Fibroblast of skin of back (primary cell): ENCODE measurements around the gene ACTA2. TPM values are rescaled to one million over a fixed set of nuclear protein-coding genes. Genes with fewer than 3 reads are reported as not detected.

Experiments used
- DNase-seq: peaks from one replicate; pipeline ENCODE4 v3.0.0-alpha.2; 2013
- polyA plus RNA-seq, 2 experiments: library from polyadenylated mRNA; unstranded; fragments of 120-200 nt; gene quantifications; one replicate each; pipeline ENCODE4 v1.2.1, GENCODE V29; 2013; ENCODE audit not compliant: insufficient read length in 2 of 2

Gene ACTA2
- polyA plus RNA-seq (2013, experiment 1 of 2; ENCODE audit: insufficient read length) = 4,381 TPM
- polyA plus RNA-seq (2013, experiment 2 of 2; ENCODE audit: insufficient read length) = 10,286 TPM

DNA sequence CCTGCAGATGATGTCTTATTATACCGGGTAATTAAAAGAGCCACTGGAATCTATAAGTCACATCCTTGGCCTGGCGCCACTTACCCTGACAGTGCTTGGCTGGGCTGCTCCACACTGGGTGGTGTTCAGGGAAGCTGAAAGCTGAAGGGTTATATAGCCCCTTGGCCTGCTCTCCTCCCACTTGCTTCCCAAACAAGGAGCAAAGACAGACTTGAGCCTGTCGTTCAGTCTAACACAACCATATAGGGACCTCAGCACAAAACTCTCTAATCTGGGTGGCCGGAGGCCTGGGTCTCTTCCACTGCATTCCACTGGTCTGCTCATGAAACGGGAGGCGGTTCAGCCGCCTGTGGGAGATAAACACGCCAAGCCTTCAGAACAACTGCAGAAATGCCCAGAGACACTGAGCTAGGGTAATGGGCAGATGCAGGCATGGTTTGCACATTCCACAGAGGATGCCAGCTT, at the start of gene ACTA2:
ACTA2 (minus strand) TSS at position 127 of the 465 bp plus-strand sequence. CDS start 3,843 bp downstream, outside the sequence.
- peak; percentile 98 for DNase-seq

DNA sequence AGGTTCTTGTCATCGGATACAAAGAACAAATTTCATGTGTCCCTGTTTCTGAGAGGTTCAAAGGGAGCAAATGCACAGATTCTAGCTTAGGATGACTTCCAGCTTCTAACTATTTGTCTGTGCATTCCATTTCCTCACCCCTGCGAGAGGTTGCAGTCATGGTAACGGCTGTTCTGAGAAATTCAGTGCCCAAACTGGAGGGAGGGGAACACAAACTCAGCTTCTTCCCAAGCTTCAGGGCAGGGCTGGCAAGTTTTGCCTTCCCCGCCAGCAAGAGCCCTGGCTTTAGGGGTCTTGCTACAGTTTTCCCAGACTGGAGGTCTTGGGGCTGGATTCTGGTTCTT, 49.1 kb upstream of the ACTA2 start:
- DNase-seq = peak; percentile 36

DNA sequence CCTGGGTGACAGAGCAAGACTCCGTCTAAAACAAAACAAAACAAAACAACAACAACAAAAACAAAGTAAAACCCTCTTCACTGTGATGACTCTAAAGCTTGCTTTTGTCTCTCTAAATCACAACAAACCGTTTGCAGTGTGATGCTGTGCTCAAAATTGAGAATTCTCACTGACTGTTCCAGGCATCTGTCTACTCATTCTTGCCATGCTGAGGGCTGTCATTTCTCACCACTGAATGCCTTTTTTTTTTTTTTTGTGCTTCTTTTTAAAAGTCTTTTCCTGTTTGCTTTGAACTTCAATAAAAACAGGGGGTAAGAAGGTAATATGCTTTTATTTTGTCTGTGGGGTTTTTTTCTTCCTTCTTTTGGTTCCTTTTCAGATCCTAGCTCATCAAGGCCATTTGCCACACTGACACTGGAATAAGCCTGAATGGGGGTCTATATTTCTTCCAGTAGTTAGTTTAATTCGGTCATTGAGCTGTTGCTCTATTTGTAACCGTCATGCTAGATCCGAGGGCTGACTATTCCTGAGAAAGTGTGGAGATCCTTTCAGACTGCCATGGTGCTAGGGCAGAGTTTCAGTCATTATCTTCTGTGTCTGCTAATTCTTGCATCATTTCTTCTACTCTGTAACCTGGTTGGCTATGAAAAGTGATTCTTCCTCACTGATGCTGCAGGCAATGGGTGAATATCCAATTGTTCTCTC, 48.6 kb upstream of the ACTA2 start:
- DNase-seq = no peak

DNA sequence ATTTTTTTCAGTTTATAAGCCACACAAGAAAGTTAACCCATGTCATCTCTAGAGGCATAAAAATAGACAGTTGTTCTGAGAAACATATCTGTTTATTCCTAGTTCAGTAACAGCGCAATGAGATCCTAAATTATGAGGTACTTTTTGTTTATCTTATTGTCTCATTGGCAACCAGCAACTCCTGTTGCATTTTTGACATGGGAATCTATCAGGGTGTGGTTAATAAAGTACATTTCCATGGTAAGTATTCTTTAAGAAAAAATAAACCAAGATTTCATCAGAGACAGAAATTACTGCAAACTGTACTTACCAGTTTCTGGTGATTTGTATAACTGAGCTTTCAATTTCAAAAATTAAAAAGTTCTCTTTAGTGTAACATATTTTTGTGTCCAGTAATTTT, 47.1 kb upstream of the ACTA2 start:
- DNase-seq = no peak

DNA sequence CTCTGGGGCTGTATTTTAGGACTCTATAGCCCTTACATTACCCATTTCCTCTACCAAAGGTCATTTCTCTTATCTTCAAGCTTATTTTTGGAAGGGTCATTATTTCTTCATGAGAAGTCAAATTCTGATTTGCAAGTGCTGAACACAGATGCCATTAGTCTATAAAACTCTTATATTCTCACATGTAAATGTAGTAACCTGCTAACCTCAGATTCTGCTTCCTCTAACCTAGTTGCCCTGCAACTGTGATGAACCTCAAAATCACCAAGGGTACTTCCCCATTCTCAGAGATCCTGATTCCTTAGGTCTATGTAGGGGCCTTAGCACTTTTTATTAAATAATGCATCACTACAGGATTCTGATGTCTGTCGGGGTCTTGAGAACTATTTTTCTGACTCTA, 44.4 kb upstream of the ACTA2 start:
- no peak for DNase-seq

DNA sequence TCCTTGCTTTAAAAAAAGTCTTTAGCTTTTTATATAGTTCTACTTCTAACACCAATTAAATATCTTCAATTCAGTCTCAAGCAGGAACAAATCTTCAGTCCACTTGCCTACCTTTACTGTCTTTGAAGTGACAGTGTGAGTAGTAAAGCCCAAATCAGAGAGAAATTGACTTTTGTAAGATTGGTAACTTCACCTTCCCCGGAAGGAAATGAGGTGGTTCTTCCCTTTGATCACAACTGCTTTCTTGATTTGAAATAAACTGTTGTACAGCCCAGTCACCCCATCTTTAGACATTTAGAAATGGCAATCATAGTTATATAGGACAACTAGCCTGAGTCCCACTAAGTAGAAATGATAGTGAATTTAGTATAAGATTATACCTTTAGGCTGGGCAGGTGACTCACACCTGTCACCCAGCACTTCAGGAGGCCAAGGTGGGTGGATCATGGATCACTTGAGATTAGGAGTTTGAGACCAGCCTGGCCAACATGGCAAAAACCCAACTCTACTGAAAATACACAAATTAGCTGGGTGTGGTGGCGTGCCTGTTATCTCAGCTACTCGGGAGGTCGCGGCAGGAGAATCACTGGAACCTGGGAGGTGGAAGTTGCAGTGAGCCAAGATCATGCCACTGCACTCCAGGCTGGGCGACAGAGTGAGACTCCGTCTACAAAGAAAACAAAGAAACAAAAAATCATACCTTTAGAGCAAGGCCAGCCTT, 42.7 kb upstream of the ACTA2 start:
- no peak for DNase-seq

DNA sequence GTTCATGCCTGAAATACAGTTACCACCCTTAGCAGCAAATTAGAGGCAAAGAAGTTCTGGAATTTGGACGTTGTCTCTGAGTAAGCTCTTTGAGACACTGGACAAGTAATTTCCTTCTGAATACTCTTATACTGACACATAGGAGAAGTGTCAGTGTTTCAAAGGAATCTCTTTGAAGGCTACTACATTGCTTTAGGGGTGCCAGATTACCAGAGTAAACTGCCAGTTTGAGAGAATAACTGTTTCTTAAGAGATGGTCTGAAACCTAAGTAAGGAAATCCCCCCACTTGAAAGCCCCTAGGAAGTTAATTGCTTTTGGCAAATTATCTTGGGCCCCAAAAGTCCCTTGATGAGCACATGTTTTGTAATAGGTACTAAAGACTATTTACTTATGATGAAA, 41.4 kb upstream of the ACTA2 start:
- peak; percentile 60 for DNase-seq

DNA sequence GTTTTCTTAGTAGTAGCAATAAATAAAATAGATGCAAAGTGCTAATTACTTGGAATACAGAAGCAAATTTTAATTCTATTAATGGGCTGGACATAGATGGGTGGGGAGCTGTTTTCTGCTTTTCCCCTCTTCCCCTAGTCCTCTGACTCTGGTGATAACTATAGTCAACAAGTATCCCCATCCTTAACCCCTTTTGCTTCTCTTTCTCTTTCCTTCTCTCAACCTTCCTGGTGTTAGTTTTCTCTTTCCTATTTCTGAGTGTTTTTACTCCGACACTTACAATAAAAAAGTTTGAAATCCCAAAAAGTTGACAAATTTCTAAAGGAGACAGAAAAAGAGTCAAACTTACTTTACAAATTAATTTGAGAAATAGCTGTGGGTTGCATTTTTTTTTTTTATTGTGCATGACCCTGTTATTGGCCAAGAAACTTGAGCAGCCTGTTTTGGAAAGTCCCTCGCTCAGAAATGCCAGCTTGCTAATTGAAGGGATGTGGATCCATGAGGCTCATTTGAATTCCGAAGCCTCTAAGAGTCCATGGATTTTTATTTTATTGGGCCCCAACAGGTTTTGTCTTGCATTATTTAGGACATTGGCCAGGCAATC, 40.5 kb upstream of the ACTA2 start:
- DNase-seq = no peak

DNA sequence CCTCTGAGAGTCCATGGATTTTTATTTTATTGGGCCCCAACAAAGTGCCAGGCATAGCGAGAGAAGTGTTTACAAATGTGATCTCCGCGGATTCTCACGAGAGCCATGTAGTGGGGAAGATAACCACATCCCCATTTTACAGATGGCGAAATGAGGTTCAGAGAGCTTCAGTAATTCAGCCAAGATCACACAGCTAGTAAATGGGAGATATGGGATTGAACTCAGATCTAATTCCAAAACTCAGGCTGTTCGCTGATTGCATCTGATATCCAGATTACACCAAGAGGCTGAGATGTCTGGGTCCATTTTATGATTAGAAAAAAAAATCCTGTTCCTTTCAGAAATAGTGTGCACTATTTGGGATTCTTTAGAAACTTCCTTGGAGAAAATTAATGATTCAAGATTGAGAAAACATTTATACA, 39.3 kb upstream of the ACTA2 start:
- DNase-seq = no peak

DNA sequence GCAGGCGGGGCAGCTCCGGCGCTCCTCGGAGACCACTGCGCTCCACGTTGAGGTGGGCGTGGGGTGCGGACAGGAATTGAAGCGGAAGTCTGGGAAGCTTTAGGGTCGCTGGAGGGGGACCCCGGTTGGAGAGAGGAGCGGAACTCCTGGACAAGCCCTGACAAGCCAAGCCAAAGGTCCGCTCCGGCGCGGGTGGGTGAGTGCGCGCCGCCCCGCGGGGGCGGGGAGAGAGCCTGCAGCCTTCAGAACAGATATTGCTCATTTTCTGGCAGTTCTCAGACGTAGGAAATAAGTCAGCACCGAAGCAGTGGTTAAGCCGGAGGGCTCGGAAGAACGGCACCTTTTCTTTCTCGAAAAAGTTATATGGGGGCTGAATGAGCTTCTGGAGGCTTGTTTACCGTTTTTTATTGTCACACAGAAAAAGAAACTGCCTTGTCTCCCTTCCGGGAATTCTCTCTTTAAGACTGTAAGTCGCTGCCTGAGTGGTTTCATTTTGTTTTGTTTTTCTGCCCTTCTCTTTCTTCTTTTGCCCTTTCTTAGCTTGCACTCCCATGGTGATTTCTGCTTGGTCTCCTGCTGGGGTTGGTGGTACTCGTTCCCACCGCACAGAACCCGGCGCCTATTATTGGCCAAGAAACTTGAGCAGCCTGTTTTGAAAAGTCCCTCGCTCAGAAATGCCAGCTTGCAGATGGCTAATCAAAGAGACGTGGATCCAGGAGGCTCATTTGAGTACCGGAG, 38.8 kb upstream of the ACTA2 start:
- DNase-seq = peak; percentile 72

DNA sequence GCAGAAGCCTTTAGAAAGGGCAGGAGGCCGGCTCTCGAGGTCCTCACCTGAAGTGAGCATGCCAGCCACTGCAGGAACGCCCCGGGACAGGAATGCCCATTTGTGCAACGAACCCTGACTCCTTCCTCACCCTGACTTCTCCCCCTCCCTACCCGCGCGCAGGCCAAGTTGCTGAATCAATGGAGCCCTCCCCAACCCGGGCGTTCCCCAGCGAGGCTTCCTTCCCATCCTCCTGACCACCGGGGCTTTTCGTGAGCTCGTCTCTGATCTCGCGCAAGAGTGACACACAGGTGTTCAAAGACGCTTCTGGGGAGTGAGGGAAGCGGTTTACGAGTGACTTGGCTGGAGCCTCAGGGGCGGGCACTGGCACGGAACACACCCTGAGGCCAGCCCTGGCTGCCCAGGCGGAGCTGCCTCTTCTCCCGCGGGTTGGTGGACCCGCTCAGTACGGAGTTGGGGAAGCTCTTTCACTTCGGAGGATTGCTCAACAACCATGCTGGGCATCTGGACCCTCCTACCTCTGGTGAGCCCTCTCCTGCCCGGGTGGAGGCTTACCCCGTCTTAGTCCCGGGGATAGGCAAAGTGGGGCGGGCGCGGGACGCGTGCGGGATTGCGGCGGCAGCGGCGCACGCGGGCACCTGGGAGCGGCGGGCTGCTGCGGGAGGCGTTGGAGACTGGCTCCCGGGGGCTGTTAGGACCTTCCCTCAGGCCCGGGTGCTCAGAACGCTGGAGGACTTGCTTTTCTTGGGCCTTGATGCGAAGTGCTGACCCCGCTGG, 38.0 kb upstream of the ACTA2 start, which contains the start of gene FAS:
FAS (plus strand) TSS at position 415 of the 777 bp plus-strand sequence; CDS start at position 494, 79 bp downstream.
- DNase-seq = peak; percentile 54

DNA sequence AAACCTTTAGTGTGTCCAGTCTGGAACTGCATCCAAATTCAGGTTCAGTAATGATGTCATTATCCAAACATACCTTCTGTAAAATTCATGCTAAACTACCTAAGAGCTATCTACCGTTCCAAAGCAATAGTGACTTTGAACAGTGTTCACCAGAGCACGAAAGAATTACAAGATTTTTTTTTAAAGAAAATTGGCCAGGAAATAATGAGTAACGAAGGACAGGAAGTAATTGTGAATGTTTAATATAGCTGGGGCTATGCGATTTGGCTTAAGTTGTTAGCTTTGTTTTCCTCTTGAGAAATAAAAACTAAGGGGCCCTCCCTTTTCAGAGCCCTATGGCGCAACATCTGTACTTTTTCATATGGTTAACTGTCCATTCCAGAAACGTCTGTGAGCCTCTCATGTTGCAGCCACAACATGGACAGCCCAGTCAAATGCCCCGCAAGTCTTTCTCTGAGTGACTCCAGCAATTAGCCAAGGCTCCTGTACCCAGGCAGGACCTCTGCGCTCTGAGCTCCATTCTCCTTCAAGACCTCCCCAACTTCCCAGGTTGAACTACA, 37.3 kb upstream of the ACTA2 start:
- peak; percentile 41 for DNase-seq

DNA sequence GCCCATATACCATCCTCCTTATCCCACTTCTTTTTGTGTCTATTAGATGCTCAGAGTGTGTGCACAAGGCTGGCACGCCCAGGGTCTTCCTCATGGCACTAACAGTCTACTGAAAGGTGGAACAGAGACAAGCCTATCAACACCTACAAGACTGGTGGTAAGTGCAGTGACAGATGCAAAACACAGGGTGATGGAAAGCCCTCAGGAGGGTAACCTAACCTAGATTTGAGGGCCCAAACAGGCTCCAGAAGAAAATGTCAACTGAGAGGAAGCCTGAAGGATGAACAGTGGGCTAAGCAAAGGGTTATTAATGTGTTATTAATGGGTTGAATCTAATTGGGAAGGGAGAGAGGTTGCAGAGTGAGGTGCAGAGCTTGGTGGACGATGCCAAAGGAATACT, 36.9 kb upstream of the ACTA2 start:
- no peak for DNase-seq

DNA sequence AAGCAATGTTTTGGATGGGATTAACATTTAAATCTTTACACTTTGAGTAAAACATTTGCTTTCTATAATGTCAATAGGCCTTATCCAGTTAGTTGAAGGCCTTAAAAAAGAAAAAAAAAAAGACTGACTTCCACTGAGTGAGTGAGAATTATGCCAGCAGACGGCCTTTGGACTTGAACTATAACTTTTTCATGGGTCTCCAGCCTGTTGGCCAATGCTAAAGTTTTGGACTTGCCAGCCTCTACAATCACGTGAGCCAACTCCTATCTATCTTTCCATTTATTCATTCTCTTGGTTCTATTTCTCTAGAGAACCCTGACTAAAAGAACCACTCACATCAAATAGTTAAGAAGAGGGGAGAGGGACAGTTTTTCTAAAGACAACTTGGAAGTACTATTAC, 35.3 kb upstream of the ACTA2 start:
- no peak for DNase-seq

DNA sequence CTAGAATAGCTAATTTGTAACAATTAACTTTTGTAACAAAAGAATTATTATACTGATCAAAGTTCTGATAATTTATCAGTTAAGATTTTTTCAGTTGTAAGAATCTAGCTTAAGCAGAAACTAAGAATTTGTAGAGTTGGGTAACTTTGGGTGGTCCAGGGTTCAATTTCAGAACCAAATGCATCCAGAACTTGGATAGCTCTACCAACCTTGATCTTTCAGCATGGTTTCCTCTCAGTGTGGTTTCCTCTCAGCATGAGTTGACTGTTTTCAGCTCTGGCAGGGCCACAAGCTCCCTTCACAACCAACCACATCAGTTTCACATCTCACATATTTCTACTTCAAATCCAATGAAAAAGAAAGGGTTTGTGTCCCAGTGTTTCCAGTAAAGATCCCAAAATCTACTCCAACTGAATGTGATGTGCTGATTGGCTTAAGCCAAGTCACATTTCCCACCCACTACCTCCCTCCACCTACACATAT, 34.7 kb upstream of the ACTA2 start:
- DNase-seq = no peak

DNA sequence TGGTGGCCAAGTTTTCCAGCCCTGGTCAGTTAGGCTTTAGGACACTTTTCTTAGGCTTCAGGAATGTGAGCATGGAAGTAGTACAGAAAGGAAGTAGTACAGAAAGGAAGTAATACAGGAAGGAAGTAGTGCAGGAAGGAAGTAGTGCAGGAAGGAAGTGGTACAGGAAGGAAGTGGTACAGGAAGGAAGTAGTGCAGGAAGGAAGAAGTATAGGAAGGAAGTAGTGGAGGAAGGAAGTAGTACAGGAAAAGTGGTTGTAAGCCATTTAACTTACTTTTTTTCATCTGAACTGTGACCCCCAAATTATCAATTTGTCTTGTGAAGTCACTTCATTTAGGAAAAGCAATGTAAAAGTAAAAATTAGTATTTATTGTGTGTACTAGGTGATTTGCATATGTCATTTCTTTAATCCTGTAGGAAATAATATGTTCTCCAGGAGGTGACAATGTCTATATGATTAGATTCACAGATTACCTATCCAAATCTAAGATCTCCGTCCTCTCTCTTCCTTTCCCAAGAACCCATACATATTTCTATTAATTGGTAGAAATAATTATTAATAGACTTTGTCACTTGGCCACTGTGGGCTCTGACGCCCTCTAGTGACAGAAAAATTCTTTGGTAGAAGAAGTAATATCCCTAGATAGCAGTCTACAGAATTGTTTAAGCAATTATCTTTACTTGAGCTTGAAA, 34.1 kb upstream of the ACTA2 start:
- DNase-seq = peak; percentile 43

DNA sequence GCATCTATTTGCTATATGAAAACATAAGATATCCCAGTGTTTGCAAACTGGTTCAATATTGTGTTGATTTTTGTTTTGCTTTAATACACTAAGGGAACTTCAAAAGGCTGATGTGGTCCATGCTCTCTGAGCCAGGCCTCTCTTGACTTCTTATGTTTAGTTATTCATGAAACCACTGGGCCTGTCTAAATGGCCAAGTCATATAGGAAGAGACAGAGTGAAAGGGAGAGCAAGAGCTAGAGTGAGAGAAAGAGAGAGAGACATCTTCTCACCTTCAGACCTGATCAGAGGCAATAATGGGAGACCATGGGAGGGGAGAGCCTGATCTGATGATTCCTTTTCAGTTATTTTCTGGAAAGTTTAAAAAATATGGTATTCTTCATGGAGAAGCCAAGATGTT, 32.0 kb upstream of the ACTA2 start:
- no peak for DNase-seq

DNA sequence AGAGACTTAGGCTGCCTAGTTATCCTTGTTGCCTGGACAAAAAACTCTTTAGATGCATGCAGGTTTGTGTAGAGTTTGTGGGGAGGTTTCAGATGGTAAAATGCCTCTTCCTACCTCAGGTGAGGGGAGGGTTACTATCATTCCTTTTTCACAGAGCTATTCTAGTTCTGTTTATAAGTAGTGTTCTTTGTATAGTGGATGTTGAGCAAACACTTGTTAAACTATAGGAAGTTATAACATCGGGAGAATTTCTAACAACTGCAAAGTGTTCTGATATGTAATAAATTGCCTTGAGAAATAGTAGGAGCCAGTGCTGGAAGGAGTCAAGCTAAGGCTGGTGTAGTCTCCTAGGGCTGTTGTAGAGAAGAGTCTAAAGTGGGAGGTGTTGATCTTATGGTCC, 31.4 kb upstream of the ACTA2 start:
- no peak for DNase-seq

DNA sequence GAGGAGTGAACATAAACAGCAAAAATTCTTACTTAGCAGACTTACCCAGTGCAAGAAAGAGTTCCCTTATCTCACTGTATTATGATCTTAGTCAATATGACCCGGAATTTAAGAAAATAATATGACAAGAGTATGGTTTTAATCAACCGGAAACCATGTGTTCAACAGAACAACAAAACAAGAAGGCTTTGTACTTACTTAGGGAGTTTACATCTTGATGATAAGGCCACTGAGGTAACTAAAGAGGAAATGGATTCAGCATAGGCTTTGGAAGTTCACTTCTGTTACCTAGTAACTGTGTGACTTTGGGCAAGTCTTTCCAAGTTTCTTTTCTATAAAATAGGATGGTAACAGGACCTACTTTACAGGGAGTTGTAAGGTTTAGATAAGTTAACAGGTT, 30.6 kb upstream of the ACTA2 start:
- no peak for DNase-seq

DNA sequence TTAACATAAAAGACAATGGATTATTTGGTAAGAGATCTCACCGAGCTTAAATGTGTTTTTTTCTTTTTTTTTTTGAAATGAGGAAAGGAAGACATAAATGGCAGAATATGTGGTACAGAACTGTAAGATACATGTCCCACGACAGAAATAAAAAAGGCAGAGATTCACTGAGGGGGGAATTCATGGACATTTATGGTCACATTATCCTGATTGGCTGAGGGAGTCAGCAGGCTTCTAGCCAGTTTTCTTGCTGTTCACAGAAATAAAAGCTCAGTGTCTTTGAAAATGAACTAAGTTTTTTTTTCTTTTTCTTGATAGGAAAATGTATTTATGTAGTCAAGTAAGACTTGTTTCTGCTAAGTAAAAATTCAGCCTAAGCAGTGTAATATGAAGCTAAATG, 29.8 kb upstream of the ACTA2 start:
- DNase-seq = peak; percentile 48

DNA sequence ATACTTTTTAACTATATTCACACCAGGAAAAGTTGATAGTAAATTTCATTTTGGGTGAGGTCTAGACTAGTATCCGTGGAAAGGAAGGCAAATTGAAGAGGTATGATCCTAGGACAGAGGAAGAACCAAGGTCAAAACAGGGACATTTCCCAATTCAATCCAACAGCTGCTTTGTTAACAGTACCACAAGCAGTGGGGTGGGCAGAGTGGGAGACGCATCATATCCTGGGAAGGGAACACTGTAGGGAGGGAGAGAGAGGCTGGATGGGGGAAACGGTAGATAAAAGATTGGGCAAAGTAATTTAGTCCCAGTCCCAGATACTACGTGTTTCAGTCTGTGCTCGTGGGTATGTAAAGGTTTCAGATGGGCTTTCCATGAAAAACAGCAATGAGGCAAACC, 28.9 kb upstream of the ACTA2 start:
- DNase-seq = no peak
